ENCODE results near the gene GPR176. TPM values are rescaled to one million over a fixed set of nuclear protein-coding genes. Genes with fewer than 3 reads are reported as not detected.

Gene GPR176
- total and polyA plus RNA-seq, 7 donors, result 0.23 to 7.9 (median 3.9) TPM

- no peaks in the 10 kb centered on the region for H3K9me3 ChIP-seq
Measured at GRCh38 chr15:39924437-39924836, 4.4 kb upstream of the GPR176 start.

GRCh38 chr15:39922462-39923092 is 2.5 kb upstream of the GPR176 start:
- Histone ChIP-seq H3K4me3 (no peak overlapping the region), H3K4me1 (peaks cover 0 to 27% (median 14%) of the 10 kb centered on the region in 4 donors), H3K9me3 (no peaks in the 10 kb centered on the region), H3K27me3 (peaks cover 0 to 11% (median 0%) of the 10 kb centered on the region in 3 donors), H3K27ac (no peak overlapping the region), H3K36me3 (no peaks in the 10 kb centered on the region)
- 67 to 75% methylated on average over 4 of the region's 4 CpGs for WGBS, 2 donors
- TF ChIP-seq POLR2A (IDR thresholded peaks at IDR 0.05) (no peak), EP300 (IDR thresholded peaks at IDR 0.05) (no peak), POLR2AphosphoS5 (IDR thresholded peaks at IDR 0.05) (no peak), CTCF (IDR thresholded peaks at IDR 0.05) (no peak)
- no peak for DNase-seq
- intact Hi-C loops (cut with DNase I), result loop anchor here (5.0 to 10.0 kb wide), 2 partner anchors 55 to 182 kb away; partner anchors contain the start of gene BMF

More at GRCh38 chr15:39924437-39924836, 4.4 kb upstream of the GPR176 start:
- TF ChIP-seq POLR2A (IDR thresholded peaks at IDR 0.05) (no peak), POLR2AphosphoS5 (IDR thresholded peaks at IDR 0.05) (no peak), CTCF (IDR thresholded peaks at IDR 0.05) (no peak), EP300 (IDR thresholded peaks at IDR 0.05) (no peak)
- H3K27me3 ChIP-seq, result peaks cover 0 to 11% (median 0%) of the 10 kb centered on the region in 3 donors
- H3K4me3 ChIP-seq, result no peak overlapping the region
- peaks cover 0 to 12% (median 12%) of the 10 kb centered on the region in 4 donors for H3K4me1 ChIP-seq
- no peak for DNase-seq
- H3K27ac ChIP-seq, result no peak overlapping the region
- intact Hi-C loops (cut with DNase I), result loop anchor here (5.0 to 10.0 kb wide), 2 partner anchors 53 to 180 kb away; partner anchors contain the start of gene BMF
- no peaks in the 10 kb centered on the region for H3K36me3 ChIP-seq
- 69 to 76% methylated on average over 3 of the region's 3 CpGs for WGBS, 2 donors

GRCh38 chr15:39921274-39921638 is 1.2 kb upstream of the GPR176 start:
- peaks cover 0 to 27% (median 14%) of the 10 kb centered on the region in 4 donors for H3K4me1 ChIP-seq
- WGBS, 2 donors, result 75 to 84% methylated on average over 6 of the region's 6 CpGs
- peaks cover 0 to 11% (median 0%) of the 10 kb centered on the region in 3 donors for H3K27me3 ChIP-seq
- intact Hi-C loops (cut with DNase I), result loop anchor here (5.0 to 10.0 kb wide), 2 partner anchors 56 to 184 kb away; partner anchors contain the start of gene BMF
- peak overlapping the region; percentile 54 to 79 (median 74) for H3K4me3 ChIP-seq
- no peaks in the 10 kb centered on the region for H3K36me3 ChIP-seq
- no peak for TF ChIP-seq EP300 (IDR thresholded peaks at IDR 0.05)
- TF ChIP-seq POLR2A (IDR thresholded peaks at IDR 0.05), result no peak
- no peak for TF ChIP-seq POLR2AphosphoS5 (IDR thresholded peaks at IDR 0.05)
- TF ChIP-seq CTCF (IDR thresholded peaks at IDR 0.05), result no peak
- no peaks in the 10 kb centered on the region for H3K9me3 ChIP-seq
- peak overlapping the region; percentile 71 to 87 (median 80) for H3K27ac ChIP-seq
- DNase-seq, result no peak

- peak; percentile 81 for DNase-seq
- peak overlapping the region; percentile 54 to 79 (median 74) for H3K4me3 ChIP-seq
- intact Hi-C loops (cut with DNase I), result loop anchor here (5.0 to 10.0 kb wide), 2 partner anchors 57 to 184 kb away; partner anchors contain the start of gene BMF
- WGBS, 2 donors, result 1% methylated on average over 70 of the region's 70 CpGs
- H3K27ac ChIP-seq, result peak overlapping the region; percentile 71 to 87 (median 80)
- H3K9me3 ChIP-seq, result no peaks in the 10 kb centered on the region
- peaks cover 0 to 27% (median 14%) of the 10 kb centered on the region in 4 donors for H3K4me1 ChIP-seq
- peaks cover 0 to 11% (median 0%) of the 10 kb centered on the region in 3 donors for H3K27me3 ChIP-seq
- peak in 3 of 4 donors; percentile 66 to 90 (median 72) for TF ChIP-seq POLR2AphosphoS5 (IDR thresholded peaks at IDR 0.05)
- no peak for TF ChIP-seq EP300 (IDR thresholded peaks at IDR 0.05)
- no peak for TF ChIP-seq POLR2A (IDR thresholded peaks at IDR 0.05)
- TF ChIP-seq CTCF (IDR thresholded peaks at IDR 0.05), result peak in 1 of 4 experiments; percentile 10
- no peaks in the 10 kb centered on the region for H3K36me3 ChIP-seq
Measured at GRCh38 chr15:39920510-39921273, 626 bp upstream of the GPR176 start.

Data from sigmoid colon (tissue), 7 donors.